Measurements from ENCODE around the gene KIF1A.

KIF1A gene

GRCh38 chr2:240728827-240729226, 91.2 kb downstream of the KIF1A start:
- no peaks in the 10 kb centered on the region for H3K9me2 ChIP-seq (ENCODE audit: low read depth, low read length)
- H4K20me1 ChIP-seq (ENCODE audit: insufficient read depth, low read length): no peaks in the 10 kb centered on the region
- no peak overlapping the region for H3K4me3 ChIP-seq (ENCODE audit: low read depth, low read length, poor library complexity, severe bottlenecking)
- H3K27ac ChIP-seq (ENCODE audit: low read depth, low read length, poor library complexity, severe bottlenecking): no peak overlapping the region
- H3K9me3 ChIP-seq (ENCODE audit: low read length): no peaks in the 10 kb centered on the region
- TF ChIP-seq CTCF (IDR thresholded peaks at IDR 0.05; ENCODE audit: low read length) (no peak), EZH2 (IDR thresholded peaks at IDR 0.05; ENCODE audit: borderline replicate concordance, low read length) (no peak)
- no peaks in the 10 kb centered on the region for H3F3A ChIP-seq (ENCODE audit: insufficient read depth, low read length)
- no peak overlapping the region for H3K4me2 ChIP-seq (ENCODE audit: low read length)
- H3K27me3 ChIP-seq (ENCODE audit: insufficient read depth, low read length): no peaks in the 10 kb centered on the region
- no peaks in the 10 kb centered on the region for H3K79me2 ChIP-seq (ENCODE audit: insufficient read depth, low read length)
- H3K36me3 ChIP-seq (ENCODE audit: insufficient read depth, low read length): no peaks in the 10 kb centered on the region
- H3K4me1 ChIP-seq (ENCODE audit: insufficient read depth, low read length, severe bottlenecking): no peaks in the 10 kb centered on the region
- no peak overlapping the region for H3K9ac ChIP-seq (ENCODE audit: low read length)
- H2AFZ ChIP-seq (ENCODE audit: low read length): no peak overlapping the region

- no peak overlapping the region for H3K4me3 ChIP-seq (ENCODE audit: low read depth, low read length, poor library complexity, severe bottlenecking)
- no peaks in the 10 kb centered on the region for H3K4me1 ChIP-seq (ENCODE audit: insufficient read depth, low read length, severe bottlenecking)
- H4K20me1 ChIP-seq (ENCODE audit: insufficient read depth, low read length): no peaks in the 10 kb centered on the region
- H3K4me2 ChIP-seq (ENCODE audit: low read length): no peak overlapping the region
- no peaks in the 10 kb centered on the region for H3K9me2 ChIP-seq (ENCODE audit: low read depth, low read length)
- no peaks in the 10 kb centered on the region for H3K36me3 ChIP-seq (ENCODE audit: insufficient read depth, low read length)
- H3K27me3 ChIP-seq (ENCODE audit: insufficient read depth, low read length): no peaks in the 10 kb centered on the region
- no peaks in the 10 kb centered on the region for H3K79me2 ChIP-seq (ENCODE audit: insufficient read depth, low read length)
- no peaks in the 10 kb centered on the region for H3K9me3 ChIP-seq (ENCODE audit: low read length)
- no peak overlapping the region for H3K27ac ChIP-seq (ENCODE audit: low read depth, low read length, poor library complexity, severe bottlenecking)
- no peak overlapping the region for H2AFZ ChIP-seq (ENCODE audit: low read length)
- H3F3A ChIP-seq (ENCODE audit: insufficient read depth, low read length): no peaks in the 10 kb centered on the region
- H3K9ac ChIP-seq (ENCODE audit: low read length): no peak overlapping the region
- TF ChIP-seq EZH2 (IDR thresholded peaks at IDR 0.05; ENCODE audit: borderline replicate concordance, low read length) (no peak), CTCF (IDR thresholded peaks at IDR 0.05; ENCODE audit: low read length) (no peak)
These were observed 91.7 kb downstream of the KIF1A start for GRCh38 chr2:240728361-240728760.

- TF ChIP-seq EZH2 (IDR thresholded peaks at IDR 0.05; ENCODE audit: borderline replicate concordance, low read length) (no peak), CTCF (IDR thresholded peaks at IDR 0.05; ENCODE audit: low read length) (no peak)
- H3K4me1 ChIP-seq (ENCODE audit: insufficient read depth, low read length, severe bottlenecking): no peaks in the 10 kb centered on the region
- no peak overlapping the region for H3K9ac ChIP-seq (ENCODE audit: low read length)
- H3K79me2 ChIP-seq (ENCODE audit: insufficient read depth, low read length): no peaks in the 10 kb centered on the region
- no peak overlapping the region for H2AFZ ChIP-seq (ENCODE audit: low read length)
- no peaks in the 10 kb centered on the region for H3F3A ChIP-seq (ENCODE audit: insufficient read depth, low read length)
- no peak overlapping the region for H3K4me3 ChIP-seq (ENCODE audit: low read depth, low read length, poor library complexity, severe bottlenecking)
- H4K20me1 ChIP-seq (ENCODE audit: insufficient read depth, low read length): no peaks in the 10 kb centered on the region
- H3K27ac ChIP-seq (ENCODE audit: low read depth, low read length, poor library complexity, severe bottlenecking): no peak overlapping the region
- no peaks in the 10 kb centered on the region for H3K9me3 ChIP-seq (ENCODE audit: low read length)
- H3K9me2 ChIP-seq (ENCODE audit: low read depth, low read length): no peaks in the 10 kb centered on the region
- H3K4me2 ChIP-seq (ENCODE audit: low read length): no peak overlapping the region
- no peaks in the 10 kb centered on the region for H3K27me3 ChIP-seq (ENCODE audit: insufficient read depth, low read length)
- H3K36me3 ChIP-seq (ENCODE audit: insufficient read depth, low read length): no peaks in the 10 kb centered on the region
These were observed 92.1 kb downstream of the KIF1A start for GRCh38 chr2:240727913-240728312.

All from OCI-LY1 (cell line).